Activated CD8-positive, alpha-beta T cell treated with anti-CD3 and anti-CD28 coated beads for 36 hours (primary cell): ENCODE results near the gene DAAM1. TPM values are rescaled to one million over a fixed set of nuclear protein-coding genes. Genes with fewer than 3 reads are reported as not detected.

Experiments used
- ATAC-seq: fragments of 200-7000 bp; cut with Tn5 transposase; one replicate; pipeline ENCODE4 v1.10.0; 2021; ENCODE audit warnings: mild to moderate bottlenecking, moderate library complexity
- CTCF ChIA-PET: fragments of 350-600 bp; sonication (Branson Sonifier 250); formaldehyde crosslinking; loops from one replicate; lab custom pipeline; 2021; ENCODE audit warnings: antibody characterized with exemption; lab: Charles Lee
- POLR2A ChIA-PET: fragments of 350-600 bp; sonication (Branson Sonifier 250); formaldehyde crosslinking; loops from one replicate; lab custom pipeline; 2021; ENCODE audit warnings: antibody characterized with exemption; lab: Charles Lee
- DNase-seq: peaks from one replicate; pipeline ENCODE4 v3.0.0-alpha.2; 2020
- H3K27ac Mint-ChIP-seq: one replicate; pipeline ENCODE4 v1.8.0; 2021; ENCODE audit warnings: mild to moderate bottlenecking, mixed read lengths
- H3K27me3 Mint-ChIP-seq: one replicate; pipeline ENCODE4 v1.8.0; 2021; ENCODE audit warnings: mixed read lengths
- H3K36me3 Mint-ChIP-seq: one replicate; pipeline ENCODE4 v1.8.0; 2021; ENCODE audit warnings: low read depth, mixed read lengths
- H3K4me1 Mint-ChIP-seq: one replicate; pipeline ENCODE4 v1.8.0; 2021; ENCODE audit warnings: low read depth, mixed read lengths
- H3K4me3 Mint-ChIP-seq: one replicate; pipeline ENCODE4 v1.8.0; 2021; ENCODE audit warnings: mild to moderate bottlenecking, moderate library complexity, mixed read lengths
- H3K9me3 Mint-ChIP-seq: one replicate; pipeline ENCODE4 v1.8.0; 2021; ENCODE audit warnings: mixed read lengths
- intact Hi-C: fragments of 100-400 bp; cut with micrococcal nuclease; formaldehyde crosslinking; loops from one replicate; pipeline ENCODE4 v1.10.0; 2022
- total RNA-seq, 2 experiments: library from RNA; stranded (reverse); gene quantifications; one replicate each; pipeline ENCODE4 v1.2.3, GENCODE V29; 2021
- TF ChIP-seq, protein P1 (sequence below): fragments of 200-600 bp; IDR thresholded peaks from one replicate; pipeline ENCODE4 v1.8.0; 2022; ENCODE audit warnings: antibody characterized with exemption, mild to moderate bottlenecking

Gene DAAM1
- total RNA-seq, 2 experiments from 2014 or later: 7.2 to 9.9 TPM

DNA sequence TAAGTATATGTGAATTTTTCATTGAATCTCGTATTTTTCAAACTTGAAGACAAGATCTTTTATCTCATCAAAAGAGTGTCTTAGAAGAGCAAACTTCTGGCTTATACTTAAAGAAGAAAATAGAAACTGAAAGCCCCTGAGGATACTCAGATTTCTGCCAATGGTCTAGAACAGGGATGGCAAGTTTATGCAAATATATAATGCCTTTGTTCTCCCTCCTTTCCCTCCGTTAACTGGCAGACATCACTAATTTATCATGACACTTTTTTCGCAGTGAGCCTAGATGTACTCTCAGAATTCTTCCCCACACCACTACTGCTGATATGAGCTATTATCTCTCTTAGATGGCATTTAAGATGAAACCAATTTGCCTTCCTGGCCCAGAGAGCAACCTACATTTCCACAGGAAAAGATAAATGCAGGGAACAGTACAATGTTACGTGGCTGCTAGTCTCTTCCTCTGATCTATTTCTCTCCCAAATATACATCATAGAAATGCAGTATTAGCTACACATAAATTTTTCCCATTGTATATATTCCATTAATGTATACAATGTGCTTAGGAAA, 40.0 kb upstream of the DAAM1 start:
- no peak for ATAC-seq
- Mint-ChIP-seq H3K27ac (no peak overlapping the region), H3K4me1 (no peaks in the 10 kb centered on the region), H3K4me3 (no peak overlapping the region), H3K27me3 (no peaks in the 10 kb centered on the region), H3K36me3 (no peaks in the 10 kb centered on the region), H3K9me3 (no peaks in the 10 kb centered on the region)
- TF ChIP-seq, protein P1, sequence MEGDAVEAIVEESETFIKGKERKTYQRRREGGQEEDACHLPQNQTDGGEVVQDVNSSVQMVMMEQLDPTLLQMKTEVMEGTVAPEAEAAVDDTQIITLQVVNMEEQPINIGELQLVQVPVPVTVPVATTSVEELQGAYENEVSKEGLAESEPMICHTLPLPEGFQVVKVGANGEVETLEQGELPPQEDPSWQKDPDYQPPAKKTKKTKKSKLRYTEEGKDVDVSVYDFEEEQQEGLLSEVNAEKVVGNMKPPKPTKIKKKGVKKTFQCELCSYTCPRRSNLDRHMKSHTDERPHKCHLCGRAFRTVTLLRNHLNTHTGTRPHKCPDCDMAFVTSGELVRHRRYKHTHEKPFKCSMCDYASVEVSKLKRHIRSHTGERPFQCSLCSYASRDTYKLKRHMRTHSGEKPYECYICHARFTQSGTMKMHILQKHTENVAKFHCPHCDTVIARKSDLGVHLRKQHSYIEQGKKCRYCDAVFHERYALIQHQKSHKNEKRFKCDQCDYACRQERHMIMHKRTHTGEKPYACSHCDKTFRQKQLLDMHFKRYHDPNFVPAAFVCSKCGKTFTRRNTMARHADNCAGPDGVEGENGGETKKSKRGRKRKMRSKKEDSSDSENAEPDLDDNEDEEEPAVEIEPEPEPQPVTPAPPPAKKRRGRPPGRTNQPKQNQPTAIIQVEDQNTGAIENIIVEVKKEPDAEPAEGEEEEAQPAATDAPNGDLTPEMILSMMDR: no peak
- ChIA-PET POLR2A (no interaction called here), CTCF (no interaction called here)
- no peak for DNase-seq
- intact Hi-C loops: no loop called here

GRCh38 chr14:59150990-59151389, 37.5 kb upstream of the DAAM1 start:
- Mint-ChIP-seq H3K4me3 (no peak overlapping the region), H3K4me1 (peaks cover 8% of the 10 kb centered on the region), H3K9me3 (no peaks in the 10 kb centered on the region), H3K27me3 (no peaks in the 10 kb centered on the region), H3K36me3 (no peaks in the 10 kb centered on the region), H3K27ac (no peak overlapping the region)
- DNase-seq (no peak), ATAC-seq (no peak)
- TF ChIP-seq, protein P1: no peak
- POLR2A ChIA-PET: no interaction called here
- intact Hi-C loops: no loop called here
- CTCF ChIA-PET: interaction anchor here (0.8 to 1.5 kb wide), 2 partner anchors 11 to 14 kb away, joined by 3 read pairs; no protein-coding TSS in a partner anchor

GRCh38 chr14:59154373-59154772, 34.1 kb upstream of the DAAM1 start:
- Mint-ChIP-seq H3K4me3 (no peak overlapping the region), H3K36me3 (no peaks in the 10 kb centered on the region), H3K27ac (no peak overlapping the region), H3K4me1 (peaks cover 8% of the 10 kb centered on the region), H3K9me3 (peaks cover 2% of the 10 kb centered on the region), H3K27me3 (peaks cover 3% of the 10 kb centered on the region)
- no peak for DNase-seq
- ChIA-PET CTCF (no interaction called here), POLR2A (no interaction called here)
- no peak for ATAC-seq
- TF ChIP-seq, protein P1: no peak
- intact Hi-C loops: no loop called here

- H3K27me3 Mint-ChIP-seq: peaks cover 5% of the 10 kb centered on the region
- CTCF ChIA-PET: no interaction called here
- no peak for ATAC-seq
Measured at GRCh38 chr14:59155886-59156285, 32.6 kb upstream of the DAAM1 start.

DNA sequence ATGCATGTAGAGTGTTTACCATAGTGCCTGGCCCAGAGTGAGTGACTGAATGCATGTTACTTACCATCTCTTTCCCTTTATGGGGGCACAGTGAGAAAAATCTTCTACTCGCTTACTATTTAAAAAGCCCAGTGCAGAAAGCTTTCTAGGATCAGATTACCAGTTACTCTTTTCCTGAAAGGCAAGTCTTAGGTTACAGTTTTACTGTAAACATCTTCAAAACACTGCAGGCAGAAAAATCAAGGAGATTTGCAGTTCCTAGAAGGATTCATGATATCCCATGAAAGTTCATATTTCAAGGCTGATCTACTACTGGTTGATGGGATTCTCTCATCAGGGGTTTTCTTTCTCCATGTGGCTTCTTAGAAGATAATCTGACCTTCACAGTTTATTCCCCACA, 29.3 kb upstream of the DAAM1 start:
- H3K4me1 Mint-ChIP-seq: peaks cover 6% of the 10 kb centered on the region
- ATAC-seq (no peak), DNase-seq (no peak)
- H3K27ac Mint-ChIP-seq: no peak overlapping the region
- peaks cover 2% of the 10 kb centered on the region for H3K9me3 Mint-ChIP-seq
- H3K36me3 Mint-ChIP-seq: no peaks in the 10 kb centered on the region
- peaks cover 11% of the 10 kb centered on the region for H3K27me3 Mint-ChIP-seq
- CTCF ChIA-PET: no interaction called here
- POLR2A ChIA-PET: no interaction called here
- H3K4me3 Mint-ChIP-seq: no peak overlapping the region
- intact Hi-C loops: no loop called here
- TF ChIP-seq, protein P1: no peak

More at GRCh38 chr14:59155886-59156285, 32.6 kb upstream of the DAAM1 start:
- TF ChIP-seq, protein P1: no peak
- intact Hi-C loops: no loop called here
- H3K9me3 Mint-ChIP-seq: peaks cover 2% of the 10 kb centered on the region
- no peak overlapping the region for H3K4me3 Mint-ChIP-seq
- peaks cover 8% of the 10 kb centered on the region for H3K4me1 Mint-ChIP-seq
- no peak for DNase-seq
- POLR2A ChIA-PET: no interaction called here
- no peak overlapping the region for H3K27ac Mint-ChIP-seq
- H3K36me3 Mint-ChIP-seq: no peaks in the 10 kb centered on the region
